BLaER1 (cell line): ENCODE measurements around the gene SLC47A1.

Experiments
- H3K27ac ChIP-seq: shearing (Covaris generic); formaldehyde crosslinking; 2 replicates; pipeline ENCODE4 v1.8.1; 2022
- H3K27me3 ChIP-seq: shearing (Covaris generic); formaldehyde crosslinking; 2 replicates; pipeline ENCODE4 v1.8.1; 2022
- H3K36me3 ChIP-seq: shearing (Covaris generic); formaldehyde crosslinking; 2 replicates; pipeline ENCODE4 v1.8.1; 2022
- H3K4me1 ChIP-seq: shearing (Covaris generic); formaldehyde crosslinking; 2 replicates; pipeline ENCODE4 v1.8.1; 2022
- H3K4me2 ChIP-seq: shearing (Covaris generic); formaldehyde crosslinking; 2 replicates; pipeline ENCODE4 v1.8.1; 2022
- H3K4me3 ChIP-seq: shearing (Covaris generic); formaldehyde crosslinking; 2 replicates; pipeline ENCODE4 v1.8.1; 2022
- H3K9ac ChIP-seq: shearing (Covaris generic); formaldehyde crosslinking; 2 replicates; pipeline ENCODE4 v1.8.1; 2022
- H3K9me3 ChIP-seq: shearing (Covaris generic); formaldehyde crosslinking; 2 replicates; pipeline ENCODE4 v1.8.1; 2022
- H4K20me1 ChIP-seq: shearing (Covaris generic); formaldehyde crosslinking; 2 replicates; pipeline ENCODE4 v1.8.1; 2022
- Cebpa-rat ChIP-seq: shearing (Covaris generic); IDR thresholded peaks from 2 replicates; pipeline ENCODE4 v1.8.1; 2022

SLC47A1 gene

GRCh38 chr17:19626079-19626478, 92.4 kb downstream of the SLC47A1 start:
- no peak overlapping the region for H3K27ac ChIP-seq
- H3K36me3 ChIP-seq, result no peaks in the 10 kb centered on the region
- H3K4me2 ChIP-seq, result no peak overlapping the region
- no peak overlapping the region for H3K9ac ChIP-seq
- no peak overlapping the region for H3K4me3 ChIP-seq
- no peaks in the 10 kb centered on the region for H3K4me1 ChIP-seq
- H3K27me3 ChIP-seq, result no peaks in the 10 kb centered on the region
- TF ChIP-seq Cebpa-rat, result no peak
- H3K9me3 ChIP-seq, result peaks cover 3% of the 10 kb centered on the region
- no peaks in the 10 kb centered on the region for H4K20me1 ChIP-seq
